ENCODE measurements around the gene CCDC85A. TPM values are rescaled to one million over a fixed set of nuclear protein-coding genes. Genes with fewer than 3 reads are reported as not detected.
"Not testable (repeated sequence)": the region's sequence is repeated elsewhere in the genome, so short reads cannot be mapped to it uniquely, and the experiment has no call there.

Gene CCDC85A
- total RNA-seq = 8.0 and 9.1 TPM in 2 replicates

DNA sequence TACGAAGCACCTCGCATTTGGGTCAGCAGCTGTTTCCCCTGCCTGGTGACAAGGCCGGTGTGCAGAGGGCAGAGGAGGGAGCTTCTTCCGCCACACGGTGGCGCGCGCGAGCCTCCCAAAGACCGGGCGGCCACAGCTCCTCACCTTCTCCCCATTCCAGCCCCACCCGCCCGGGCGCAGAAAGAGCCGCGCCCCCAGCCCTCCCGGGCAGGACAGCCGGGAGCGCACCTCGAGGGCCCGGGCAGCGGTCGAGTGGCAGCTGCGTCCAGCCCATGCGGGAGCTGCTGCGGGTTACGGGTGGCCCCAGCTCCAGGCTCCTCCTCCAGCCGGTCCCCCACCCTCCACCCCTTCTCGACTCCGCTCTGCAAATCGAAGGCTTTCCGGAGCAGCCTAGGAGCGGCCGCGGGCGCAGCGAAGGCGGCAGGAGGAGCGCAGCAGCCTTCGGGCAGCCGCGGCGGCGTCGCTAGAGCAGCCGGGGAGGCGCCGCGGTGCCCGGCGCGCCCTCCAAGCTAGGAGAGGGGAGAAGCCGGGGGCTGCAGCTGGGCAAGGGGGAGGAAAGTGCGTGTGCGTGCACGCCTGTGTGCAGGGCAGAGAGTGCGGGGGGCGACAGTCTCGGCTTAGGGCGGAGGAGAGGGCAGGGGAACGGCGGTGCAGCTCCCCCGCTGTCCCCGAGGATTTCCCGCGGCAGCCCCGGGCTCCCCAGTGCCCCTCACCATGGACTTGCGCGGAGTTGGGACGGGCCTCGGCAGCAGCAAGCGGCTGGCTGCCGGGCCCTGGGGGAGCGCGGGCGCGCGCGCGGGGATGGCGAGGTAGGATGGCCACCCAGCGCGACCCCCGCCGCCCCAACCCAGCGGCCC lies at the start of gene CCDC85A:
CCDC85A (plus strand) TSS at position 348 of the 857 bp plus-strand sequence. CDS start 635 bp downstream, outside the sequence.
- DNase-seq (ENCODE audit: extremely low read depth, low read depth, low spot score) = no peak

DNA sequence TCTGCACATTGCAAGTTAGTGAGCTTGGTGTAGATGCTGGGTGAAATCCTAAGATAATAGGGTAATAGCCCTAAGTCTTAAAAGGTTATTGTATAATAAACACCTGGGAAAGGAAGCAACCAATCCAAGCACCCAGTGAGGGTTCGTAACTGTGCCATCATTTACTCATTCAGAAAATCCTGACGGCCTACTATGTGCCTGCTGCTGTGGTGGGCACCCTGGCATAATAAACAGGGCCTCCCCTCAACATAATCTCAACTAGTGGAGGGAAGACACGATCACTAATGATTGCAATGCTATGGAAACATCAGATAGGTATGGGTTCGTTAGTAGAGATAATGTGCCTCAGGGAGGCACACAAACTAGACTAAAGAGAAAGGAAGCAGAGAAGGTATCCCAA lies 48.9 kb upstream of the CCDC85A start:
- no peak for DNase-seq (ENCODE audit: extremely low read depth, low read depth, low spot score)

DNA sequence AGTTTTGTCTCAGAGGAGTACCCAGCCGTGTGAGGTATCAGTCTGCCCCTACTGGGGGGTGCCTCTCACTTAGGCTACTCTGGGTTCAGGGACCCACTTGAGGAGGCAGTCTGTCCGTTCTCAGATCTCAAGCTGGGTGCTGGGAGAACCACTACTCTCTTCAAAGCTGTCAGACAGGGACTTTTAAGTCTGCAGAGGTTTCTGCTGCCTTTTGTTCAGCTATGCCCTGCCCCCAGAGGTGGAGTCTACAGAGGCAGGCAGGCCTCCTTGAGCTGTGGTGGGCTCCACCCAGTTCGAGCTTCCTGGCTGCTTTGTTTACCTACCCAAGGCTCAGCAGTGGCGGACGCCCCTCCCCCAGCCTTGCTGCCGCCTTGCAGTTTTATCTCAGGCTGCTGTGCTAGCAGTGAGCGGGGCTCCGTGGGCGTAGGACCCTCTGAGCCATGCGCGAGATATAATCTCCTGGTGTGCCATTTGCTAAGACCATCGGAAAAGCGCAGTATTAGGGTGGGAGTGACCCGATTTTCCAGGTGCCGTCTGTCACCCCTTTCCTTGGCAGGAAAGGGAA lies 41.2 kb upstream of the CCDC85A start:
- DNase-seq (ENCODE audit: extremely low read depth, low read depth, low spot score) = not testable (repeated sequence)

DNA sequence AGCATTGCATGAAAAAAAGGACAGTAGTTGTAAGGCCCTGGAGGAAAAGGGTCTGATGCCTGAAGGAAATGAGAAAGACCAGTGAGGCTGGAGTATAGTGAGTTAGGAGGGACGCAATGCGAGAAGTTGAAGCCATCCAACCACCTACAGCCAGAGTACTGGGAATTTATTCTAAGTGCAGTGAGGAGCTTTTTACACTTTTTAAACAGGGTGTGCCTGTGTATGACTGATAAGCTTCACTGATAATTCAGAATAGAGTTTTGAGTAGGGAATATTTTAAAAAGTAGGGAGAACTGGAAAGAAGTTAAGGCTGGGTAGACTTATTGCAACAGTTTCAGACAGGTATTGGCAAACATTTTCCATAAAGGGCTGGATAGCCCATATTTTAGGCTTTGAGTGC lies 35.9 kb upstream of the CCDC85A start:
- no peak for DNase-seq (ENCODE audit: extremely low read depth, low read depth, low spot score)

DNA sequence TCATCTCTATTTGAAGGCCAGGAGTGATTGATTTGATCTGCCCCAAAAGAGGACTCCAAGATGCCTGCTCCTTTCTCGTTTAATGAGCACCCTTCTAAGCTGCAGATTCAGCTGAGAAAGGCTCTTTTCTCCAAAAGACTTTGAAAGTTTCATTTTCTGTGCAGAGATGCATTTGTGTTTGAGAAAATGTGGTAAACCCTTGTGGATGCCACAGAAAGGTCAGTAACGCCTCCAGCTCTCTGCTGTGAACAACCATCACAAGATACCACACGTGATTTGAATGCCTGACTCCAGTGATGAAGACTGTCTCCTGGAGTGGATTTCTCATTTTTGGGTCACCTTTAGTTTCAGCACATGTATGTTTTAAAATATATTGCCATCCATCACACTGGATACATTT lies 35.0 kb upstream of the CCDC85A start:
- no peak for DNase-seq (ENCODE audit: extremely low read depth, low read depth, low spot score)

DNA sequence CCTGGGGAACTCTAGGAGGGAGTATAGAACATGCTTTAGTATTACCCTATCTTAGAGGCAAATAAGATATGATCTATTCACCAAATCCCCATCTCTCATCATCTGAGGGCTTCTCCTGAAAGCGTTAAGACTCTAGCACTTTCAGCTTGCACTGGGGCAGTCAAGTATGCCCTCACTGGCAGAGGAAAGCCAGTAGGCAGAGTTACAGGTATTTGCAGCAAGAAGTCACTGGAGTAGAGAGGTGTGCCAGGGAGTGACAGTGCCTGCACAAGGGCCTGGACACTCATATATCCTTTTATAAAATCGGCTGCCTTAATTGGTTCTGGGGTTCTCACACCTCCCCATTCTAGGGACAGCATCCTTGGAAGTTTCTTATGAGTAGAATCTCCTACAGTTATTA lies 31.9 kb upstream of the CCDC85A start:
- no peak for DNase-seq (ENCODE audit: extremely low read depth, low read depth, low spot score)

DNA sequence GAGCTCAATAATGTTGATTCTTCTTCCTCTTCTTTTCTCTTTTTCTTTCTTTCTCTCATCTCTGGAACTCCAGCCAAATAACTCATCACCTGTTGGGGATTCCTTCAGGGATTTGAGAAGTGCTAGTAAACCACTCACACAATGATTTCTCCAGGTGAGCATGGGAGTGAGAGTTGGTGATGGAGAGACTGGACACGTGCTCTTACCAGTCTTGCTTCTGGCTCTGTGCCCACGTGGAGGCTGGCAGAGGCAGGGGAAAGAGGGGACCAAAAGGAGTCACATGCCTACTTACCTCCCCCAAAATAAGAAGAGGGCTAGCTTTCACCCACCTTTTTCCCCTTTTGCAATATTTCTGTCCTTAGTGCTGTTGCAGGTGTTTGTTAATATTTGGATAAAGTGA lies 28.6 kb upstream of the CCDC85A start:
- no peak for DNase-seq (ENCODE audit: extremely low read depth, low read depth, low spot score)

DNA sequence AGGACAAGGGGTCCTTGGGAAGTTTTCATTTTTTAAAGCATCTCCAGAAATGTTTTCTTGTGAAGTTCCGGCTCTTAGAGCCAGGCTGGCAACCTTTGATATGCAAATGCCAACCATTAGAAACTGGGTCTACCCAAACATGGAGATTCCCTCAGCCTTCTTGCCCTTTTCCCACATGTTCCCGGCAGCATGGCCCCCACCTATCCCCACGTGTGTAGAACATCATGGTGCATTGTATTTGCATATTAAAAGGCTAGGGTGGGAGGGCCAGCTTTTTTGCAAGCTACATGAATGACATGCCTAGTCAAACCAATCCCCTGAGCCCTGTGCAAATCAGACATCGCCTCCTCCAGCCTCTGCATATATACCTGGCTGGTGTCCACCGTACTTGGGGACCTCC lies 23.9 kb upstream of the CCDC85A start:
- not testable (repeated sequence) for DNase-seq (ENCODE audit: extremely low read depth, low read depth, low spot score)

DNA sequence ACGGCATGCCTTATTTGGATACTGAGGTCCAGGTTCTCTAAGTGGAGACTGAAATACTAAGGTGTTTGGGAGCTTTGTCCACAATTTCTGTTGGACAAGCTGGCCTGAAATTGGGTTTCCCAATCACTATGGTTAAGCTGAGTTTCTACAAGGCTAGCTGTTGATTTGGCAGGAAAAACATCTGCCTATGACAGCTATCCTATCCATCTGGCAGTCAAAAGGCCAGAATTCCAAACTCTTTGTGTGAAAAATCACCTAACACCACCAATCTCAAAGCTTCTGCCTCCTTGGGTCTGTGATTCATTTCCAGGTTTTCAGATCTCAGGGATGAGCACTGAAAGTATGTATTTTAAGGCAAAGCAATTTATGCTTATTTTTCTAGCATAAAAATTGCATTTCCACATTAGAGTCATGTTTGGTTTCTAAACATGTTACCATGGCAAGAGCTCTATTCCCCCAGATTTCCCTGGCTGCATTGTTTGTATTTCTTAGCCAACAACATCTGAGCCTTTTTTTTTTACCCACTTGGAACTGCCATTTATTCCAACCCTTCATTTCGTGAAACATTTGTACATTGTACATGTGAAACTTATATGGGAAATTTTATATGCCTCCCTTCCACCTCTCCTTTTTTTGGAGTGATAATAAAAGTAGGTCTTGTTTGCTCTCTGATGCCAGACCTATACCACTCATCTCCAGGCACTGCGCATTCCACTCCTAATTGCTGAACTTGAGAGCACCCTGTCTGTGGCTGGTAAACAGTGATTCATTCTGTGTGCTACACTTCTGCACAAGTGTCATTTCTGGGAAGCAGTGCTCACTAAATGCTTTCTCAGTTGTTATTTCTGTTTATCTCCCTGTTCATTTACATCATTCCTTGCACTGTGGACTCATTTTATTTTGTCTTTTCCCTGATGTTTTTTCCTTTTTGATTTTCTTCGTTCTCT lies 15.9 kb upstream of the CCDC85A start:
- no peak for DNase-seq (ENCODE audit: extremely low read depth, low read depth, low spot score)

DNA sequence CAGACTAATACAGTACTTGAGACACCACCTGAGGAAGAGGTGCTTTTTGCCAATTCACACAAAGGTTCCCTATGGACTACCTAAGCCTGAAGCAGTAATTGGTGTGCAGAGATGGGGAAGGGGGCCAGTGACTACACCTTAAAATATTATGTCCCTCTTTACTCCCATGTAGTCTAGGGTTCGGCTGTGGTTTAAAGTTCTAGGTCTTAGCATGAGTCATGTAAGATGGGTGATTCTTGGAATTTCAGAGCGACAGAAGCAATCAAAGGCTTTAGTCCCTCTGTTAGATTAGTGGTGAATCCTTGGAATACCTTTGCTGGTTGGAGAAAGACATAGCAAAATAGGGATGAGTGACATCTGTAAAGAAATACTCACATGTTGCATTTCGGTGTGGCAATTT lies 14.3 kb upstream of the CCDC85A start:
- no peak for DNase-seq (ENCODE audit: extremely low read depth, low read depth, low spot score)

DNA sequence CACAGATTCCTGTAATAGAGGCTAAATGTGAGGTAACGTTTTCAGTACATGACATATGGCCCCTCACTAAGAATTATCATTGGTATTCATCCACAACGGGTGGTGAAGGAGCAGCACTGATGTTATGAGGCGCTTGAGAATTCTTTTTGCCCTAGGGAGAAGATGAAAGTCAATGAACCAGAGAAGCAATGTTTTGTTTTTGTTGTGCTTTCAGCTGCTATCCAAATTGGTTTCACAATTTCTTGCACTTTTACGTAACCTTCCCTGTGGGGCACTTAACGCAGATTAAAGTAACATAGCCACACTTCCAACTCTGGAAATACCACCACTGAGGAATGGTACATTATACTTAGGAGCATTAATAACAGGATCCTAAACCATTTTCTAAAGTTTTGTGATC lies 13.3 kb upstream of the CCDC85A start:
- no peak for DNase-seq (ENCODE audit: extremely low read depth, low read depth, low spot score)

DNA sequence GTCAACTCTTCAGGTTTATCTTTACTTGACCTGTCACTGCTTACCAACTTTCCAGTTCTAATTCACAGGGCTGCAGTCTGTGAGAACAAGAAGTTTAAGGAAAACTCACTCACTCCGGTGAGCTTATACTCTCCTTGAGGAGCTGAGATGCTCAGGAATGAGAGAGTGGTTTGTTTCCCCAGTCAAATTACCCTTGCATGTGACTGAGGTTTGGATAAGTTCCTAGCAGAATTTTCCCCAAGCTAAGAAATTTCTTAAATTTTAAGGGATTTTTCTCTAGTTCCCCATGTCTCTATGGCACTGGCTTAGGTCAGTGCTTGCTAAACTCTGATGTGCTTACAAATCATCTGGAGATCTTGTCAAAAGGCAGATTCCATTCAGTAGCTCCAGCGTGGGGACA lies 12.8 kb upstream of the CCDC85A start:
- DNase-seq (ENCODE audit: extremely low read depth, low read depth, low spot score) = no peak

DNA sequence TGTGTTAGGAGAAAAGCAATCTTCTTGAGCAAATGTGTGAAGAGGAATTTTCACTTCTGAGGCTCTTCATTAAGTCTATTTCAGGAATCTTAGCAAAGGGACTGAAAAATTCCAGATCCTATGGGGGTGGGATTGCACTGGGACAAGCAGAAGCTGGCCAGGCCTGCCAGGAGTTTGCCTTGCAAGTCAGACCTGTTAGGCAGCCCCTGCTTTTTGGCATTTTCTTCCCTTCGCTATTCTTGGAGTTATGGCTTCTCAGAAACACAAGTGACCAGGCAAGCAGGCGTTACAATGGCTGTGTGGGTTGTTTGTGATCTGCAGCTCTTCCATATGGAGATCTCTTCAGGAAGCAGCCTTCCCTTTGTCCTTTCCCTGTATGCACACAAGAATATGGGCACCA lies 8.0 kb upstream of the CCDC85A start:
- no peak for DNase-seq (ENCODE audit: extremely low read depth, low read depth, low spot score)

DNA sequence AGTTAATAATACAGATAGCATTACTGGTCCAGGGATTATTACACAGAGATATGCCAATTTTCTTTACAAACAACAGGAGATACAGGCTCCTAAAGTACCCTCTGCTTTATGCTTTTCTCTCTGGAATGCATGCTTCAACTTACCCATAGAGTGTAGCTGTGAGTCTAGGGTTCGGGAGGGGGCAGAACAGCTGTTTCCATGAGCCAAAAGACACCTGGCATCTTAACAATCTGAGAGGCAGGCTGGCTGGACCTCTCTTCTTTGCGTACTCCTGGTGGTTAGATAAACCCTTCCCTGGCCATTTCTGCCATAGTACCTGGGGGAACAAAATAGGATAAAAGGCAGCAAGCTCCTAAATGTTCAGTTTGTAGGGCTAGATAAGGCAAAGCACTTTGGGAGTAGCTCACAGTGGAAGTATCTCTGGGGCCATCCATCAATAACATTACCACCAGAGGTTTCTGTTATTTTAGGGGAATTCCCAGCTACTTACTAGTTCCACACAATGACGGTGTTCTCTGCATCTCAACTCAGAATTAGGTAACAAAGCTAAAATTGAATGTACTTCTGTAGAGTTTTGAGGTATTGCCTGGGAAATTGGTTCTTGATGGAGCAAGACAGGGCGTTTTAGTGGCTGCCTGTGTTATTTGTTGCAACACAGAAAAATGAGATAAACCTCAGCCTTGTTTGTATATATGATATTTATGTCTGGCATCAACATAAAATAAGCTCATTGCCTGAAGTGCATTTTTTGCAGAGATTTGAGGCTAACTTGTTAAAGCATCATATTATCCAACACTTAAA lies 6.2 kb upstream of the CCDC85A start:
- DNase-seq (ENCODE audit: extremely low read depth, low read depth, low spot score) = no peak

DNA sequence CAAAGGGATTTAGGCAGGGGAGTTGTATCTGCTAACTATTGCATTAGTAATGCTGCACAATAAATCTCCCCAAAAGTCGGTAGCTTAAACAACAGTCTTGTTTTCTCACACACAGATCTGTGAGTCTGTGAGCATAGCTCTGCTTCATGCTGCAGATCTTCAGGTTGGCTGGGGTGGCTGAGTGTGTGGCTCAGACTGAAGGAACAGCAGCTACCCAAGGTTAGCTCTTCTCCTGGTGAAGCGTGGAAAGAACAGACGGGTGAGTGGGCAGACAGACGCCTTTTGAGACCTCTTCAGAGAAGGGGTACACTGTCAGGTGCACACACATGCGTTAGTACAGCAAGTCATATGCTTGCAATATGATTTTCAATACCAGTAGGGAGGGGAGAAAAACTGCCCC lies 3.9 kb upstream of the CCDC85A start:
- DNase-seq (ENCODE audit: extremely low read depth, low read depth, low spot score) = no peak

DNA sequence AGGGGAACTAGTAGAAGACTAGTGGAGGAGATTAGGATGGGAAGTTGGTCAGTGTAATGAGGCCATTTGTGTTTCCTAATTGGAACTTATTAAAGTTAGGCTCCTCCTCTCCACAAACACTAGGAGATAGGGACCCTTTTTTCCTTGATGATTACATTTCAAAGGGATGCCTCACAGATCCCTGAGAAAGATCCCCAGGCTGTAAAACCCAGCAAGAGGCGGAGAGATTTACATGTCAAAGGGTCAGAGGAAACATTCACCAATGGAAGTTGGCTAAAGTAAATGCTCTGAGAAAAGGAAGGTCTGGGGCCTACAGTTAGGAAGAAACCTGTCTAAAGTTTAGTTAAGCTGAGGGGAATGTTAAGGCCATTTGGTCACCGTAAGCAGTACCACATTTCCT lies 1.4 kb upstream of the CCDC85A start:
- DNase-seq (ENCODE audit: extremely low read depth, low read depth, low spot score) = no peak

DNA sequence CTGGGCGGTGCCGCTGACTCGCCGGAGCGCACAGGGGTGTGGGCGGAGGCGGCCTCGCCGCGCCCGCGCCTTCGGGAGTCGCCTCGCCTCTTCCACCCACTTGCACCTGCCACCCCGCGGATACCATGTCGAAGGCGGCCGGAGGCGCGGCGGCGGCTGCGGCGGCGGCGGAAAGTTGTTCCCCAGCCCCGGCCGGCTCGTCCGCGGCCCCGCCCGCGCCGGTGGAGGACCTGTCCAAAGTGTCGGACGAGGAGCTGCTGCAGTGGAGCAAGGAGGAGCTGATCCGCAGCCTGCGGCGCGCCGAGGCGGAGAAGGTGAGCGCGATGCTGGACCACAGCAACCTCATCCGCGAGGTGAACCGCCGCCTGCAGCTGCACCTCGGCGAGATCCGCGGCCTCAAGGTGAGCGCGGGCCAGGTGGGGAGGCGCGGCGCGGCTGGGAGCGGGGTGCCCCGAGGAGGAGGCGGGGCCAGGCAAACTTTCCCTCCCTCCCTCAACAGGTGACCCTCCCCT lies 766 bp downstream of the CCDC85A start:
- DNase-seq (ENCODE audit: extremely low read depth, low read depth, low spot score) = no peak

DNA sequence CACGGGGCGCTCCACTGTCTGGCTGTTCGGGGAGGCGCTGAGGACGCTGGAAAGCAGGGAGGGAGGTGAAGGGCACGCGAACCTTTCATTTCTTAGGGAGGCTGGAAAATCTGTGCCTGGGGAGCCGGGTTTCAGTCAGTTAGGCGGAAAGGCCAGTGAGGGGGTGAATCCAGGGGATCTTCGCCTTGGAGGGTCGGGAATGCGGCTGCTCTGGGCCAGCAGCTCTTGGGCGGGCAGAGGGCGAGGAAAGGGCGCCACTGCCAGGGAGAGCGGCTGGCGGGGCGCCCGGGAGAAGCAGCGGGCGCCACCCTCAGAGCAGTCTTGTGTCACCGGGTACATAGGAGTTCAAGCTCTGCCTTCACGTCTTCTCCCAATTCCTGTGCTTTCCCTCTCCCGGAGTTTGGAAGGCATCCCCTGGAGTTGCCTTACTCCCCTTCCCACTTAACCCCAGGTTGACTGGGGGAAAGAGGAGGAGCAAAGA lies 1.4 kb downstream of the CCDC85A start:
- no peak for DNase-seq (ENCODE audit: extremely low read depth, low read depth, low spot score)

DNA sequence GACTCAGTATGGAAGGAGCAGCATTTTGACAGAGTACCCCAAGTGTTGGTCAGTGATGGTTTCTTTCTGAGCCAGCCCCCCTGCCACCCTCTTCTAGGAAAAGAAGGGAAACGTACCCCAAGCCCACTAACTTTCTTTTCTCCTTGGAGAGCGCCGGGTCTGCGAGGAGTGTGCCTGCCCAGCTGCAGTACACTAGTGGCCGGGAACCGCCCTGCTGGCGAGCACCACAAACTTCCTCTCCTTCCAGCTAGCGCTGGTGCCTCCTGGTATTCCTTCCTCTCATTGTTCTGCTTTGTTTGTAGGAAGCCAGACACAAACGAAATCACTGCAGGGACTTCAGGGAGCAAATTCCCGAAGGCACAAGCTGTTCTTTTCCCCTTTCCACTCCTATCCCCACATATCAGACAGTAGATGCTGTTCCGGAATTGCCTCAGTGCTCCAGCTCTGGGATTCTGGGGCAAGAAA lies 1.8 kb downstream of the CCDC85A start:
- peak; percentile 65 for DNase-seq (ENCODE audit: extremely low read depth, low read depth, low spot score)

DNA sequence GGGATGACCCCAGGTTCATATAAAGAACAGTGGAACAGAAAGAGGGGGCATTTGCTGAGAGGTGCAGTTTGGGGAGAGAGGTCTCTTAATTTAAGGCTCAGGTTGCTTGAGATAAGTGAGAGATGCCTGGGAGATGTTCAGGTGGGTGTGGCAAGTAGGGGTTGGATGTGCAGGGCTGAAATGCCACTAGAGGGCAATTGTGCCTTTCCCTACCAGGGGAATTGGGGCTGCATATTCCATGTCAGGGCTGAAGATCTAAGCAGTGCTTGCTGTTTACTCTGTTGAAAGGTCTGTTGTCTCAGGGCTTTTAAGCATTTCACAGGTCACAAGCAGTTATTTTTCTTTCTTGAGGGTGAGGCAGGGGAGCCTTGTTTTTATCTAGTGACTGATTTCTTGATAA lies 7.8 kb downstream of the CCDC85A start:
- DNase-seq (ENCODE audit: extremely low read depth, low read depth, low spot score) = no peak
